Fibroblast of skin of abdomen (primary cell): ENCODE measurements around the gene ANKDD1B.
A peak's percentile ranks its signal among the peaks of the same experiment; 100 is the strongest.
"Not testable (repeated sequence)": the region's sequence is repeated elsewhere in the genome, so short reads cannot be mapped to it uniquely, and the experiment has no call there.

ENCODE experiments used
- DNase-seq: peaks from one replicate; pipeline ENCODE4 v3.0.0-alpha.2; 2013

ANKDD1B gene

GRCh38 chr5:75662061-75662460 lies 50.8 kb downstream of the ANKDD1B start:
- DNase-seq = no peak

DNA sequence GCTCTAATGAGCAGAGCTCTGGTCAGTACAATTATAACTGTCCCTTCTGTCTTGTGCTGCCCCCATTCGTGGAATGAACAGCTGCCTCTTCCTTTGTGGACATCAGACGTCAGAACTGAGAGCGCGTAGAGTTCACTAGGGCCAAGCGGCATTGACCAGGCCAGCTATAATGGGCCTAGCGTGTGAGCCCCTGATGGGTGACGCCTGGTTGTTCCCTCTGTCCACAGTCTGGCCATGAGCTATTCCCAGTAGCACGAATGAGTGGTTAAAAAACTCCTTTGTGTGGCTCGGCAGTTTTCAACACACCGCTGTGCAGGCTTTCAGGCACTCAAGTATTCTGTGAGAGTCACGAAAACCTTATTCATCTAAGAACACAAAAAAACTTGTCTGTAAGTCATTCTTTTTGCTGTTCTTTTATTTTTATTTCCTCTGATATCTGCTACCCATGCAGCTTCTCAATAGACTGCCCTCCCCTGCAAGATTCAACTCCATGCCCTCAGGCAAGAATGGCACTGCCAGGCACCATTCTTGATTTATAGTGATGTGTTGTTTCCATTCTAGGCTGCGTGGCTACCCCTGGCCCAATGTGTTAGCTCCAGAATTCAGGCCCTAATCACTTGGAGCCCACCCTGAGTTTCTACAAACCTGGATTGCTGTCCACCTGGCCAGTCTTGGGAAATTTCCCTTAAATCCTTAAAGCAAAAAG lies 52.5 kb downstream of the ANKDD1B start:
- no peak for DNase-seq

GRCh38 chr5:75664979-75665378 lies 53.7 kb downstream of the ANKDD1B start:
- DNase-seq = no peak

GRCh38 chr5:75666801-75667200 lies 55.5 kb downstream of the ANKDD1B start:
- DNase-seq = peak; percentile 5

- no peak for DNase-seq
These were observed 56.3 kb downstream of the ANKDD1B start for GRCh38 chr5:75667586-75667985.

GRCh38 chr5:75668445-75668844 lies 57.2 kb downstream of the ANKDD1B start:
- DNase-seq = no peak

- no peak for DNase-seq
These were observed 57.9 kb downstream of the ANKDD1B start for GRCh38 chr5:75668977-75669689.

GRCh38 chr5:75670577-75670976 lies 59.3 kb downstream of the ANKDD1B start:
- DNase-seq = no peak

DNA sequence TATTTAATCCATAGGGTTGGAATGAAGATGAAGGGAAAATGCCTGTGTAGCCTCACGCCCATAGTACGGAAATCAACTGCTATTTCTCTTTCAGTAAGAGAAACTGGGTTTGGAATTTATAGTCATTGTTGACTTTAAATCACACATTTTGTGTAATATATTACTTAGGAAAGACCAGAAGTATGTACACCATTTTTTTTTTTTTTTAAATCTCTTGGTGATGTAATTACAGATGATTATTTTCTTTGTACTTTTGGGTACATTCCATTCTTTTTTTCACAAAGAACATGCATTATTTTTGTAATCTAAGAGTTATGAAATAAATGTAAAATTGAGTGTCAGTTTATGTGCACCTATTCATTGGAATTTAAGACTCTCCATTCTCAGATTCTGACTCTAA lies 60.3 kb downstream of the ANKDD1B start:
- DNase-seq = no peak

DNA sequence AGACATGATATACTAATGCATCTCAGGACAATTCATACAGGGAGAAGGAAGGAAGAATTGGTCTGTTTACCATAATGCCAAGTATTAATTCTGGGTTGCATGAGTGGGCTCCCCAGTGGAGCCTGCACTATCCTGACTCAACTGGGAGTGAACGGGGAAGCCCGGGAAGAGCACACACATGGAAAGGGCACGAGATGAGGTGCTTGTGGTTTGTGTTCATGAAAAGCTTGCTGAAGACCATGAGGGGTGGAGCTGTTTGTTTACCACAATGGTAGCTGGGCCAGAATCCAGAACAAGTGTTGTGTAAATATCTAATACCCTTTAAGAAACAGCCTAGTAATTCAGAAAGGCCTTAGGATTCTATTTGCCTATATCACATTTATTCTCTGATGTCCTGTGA lies 61.4 kb downstream of the ANKDD1B start:
- DNase-seq = no peak

DNA sequence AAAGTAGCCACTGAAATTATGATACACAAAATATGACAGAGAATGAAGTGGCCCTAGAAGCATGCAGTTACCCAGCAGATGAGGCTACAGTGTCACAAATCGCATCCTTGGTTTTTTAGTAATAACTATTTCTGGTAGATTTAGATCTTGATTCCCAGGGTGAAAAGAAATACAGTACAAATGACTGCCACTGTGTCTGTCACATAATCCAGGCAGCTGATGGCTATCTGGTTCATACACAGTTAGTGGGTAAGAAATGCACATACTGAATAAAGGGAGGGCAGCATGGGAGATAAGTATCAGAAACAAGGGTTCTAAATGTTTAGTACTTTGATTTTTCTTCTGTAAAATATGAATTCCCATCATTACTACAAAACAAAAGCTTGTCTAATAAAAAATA lies 64.5 kb downstream of the ANKDD1B start:
- DNase-seq = no peak

DNA sequence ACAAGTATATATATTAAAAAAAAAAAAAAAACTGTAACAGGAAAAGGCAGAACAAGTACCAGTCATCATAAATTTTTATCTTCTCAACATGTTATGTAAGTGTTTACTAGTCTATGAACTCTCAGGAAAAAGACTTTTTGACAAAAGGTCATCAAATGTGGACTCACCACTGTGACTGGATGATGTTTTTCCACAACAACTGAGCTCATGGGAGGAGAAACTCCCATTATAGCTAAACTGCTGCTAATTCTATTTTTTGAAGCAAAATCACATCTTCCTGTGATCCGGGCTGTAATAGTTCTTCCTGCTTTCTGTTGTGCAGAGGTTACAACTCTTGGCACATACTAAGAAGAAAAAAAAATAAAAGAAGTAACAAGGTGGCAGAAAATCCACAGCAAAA lies 66.4 kb downstream of the ANKDD1B start:
- DNase-seq = no peak

DNA sequence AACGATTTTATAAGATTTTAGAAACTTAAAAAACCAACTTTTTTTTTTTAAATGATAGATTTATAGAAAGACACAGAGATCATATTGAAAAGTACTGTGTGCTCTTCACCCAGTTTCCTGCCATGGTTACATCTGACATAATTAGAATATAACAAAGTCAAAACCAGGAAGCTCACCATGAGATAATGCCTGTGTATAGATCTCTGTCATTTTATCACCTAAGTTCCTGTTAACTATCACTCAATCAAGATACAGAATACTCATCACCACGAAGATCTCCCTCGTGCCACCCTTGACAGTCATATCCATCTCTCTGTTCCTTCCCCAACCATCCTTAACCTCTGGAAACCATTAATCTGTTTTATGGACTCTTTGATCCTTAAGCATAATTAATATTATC lies 66.9 kb downstream of the ANKDD1B start:
- DNase-seq = no peak

- DNase-seq = peak; percentile 28
These were observed 70.0 kb downstream of the ANKDD1B start for GRCh38 chr5:75681125-75681830.

DNA sequence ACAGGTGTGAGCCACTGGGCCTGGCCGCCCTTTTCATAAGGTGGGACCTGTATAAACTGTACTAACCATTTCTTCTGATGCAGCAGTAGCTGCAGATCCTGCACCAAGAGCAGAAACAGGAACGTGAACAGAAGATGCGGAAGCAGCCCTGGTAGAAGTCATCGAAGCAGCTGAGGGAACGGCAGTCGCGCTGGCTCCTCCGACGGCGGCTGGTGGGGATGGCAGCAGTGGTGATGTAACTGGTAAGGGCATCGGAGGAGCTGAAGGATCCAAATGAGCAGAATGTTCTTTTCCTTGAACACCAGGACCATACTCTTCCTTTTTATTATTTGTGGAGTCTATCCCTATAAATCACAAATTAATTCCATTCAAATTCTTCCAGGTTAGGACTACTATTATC lies 73.9 kb downstream of the ANKDD1B start:
- no peak for DNase-seq

DNA sequence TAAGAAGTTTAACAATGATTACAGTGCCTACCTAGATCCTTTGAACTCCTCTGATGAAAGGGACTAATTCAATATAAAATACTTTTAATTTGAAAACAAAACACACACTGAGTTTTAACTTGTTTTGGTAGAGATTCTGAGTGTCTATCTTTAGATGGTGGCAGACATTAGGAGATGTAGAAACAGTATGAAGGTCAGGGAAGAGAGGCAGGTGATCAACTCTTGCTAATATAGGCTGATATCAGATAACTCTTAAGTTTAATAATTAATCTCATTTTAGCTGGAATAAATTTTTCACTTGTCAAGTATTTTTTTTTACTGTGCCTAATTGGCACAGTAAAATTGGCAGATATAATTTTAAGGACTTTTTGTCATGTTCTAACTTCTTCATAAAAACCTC lies 75.2 kb downstream of the ANKDD1B start:
- no peak for DNase-seq

DNA sequence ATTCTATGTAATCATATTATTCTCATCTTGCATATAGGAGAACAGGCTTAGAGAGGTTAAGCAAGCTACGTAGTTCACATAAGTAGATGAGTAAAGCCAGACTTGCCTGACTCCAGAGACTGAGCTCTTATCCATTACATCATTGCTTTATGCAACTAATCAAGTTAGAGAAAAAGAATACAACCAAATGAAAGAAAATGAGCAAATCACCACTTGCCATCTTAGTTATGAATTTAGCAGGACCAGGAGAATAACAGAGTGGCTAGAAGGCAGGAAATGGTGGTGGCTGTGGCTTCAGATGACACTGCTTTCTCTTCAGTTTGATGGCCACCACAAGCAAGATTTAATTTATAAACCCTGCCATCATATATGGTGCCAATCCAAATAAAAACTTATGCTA lies 79.4 kb downstream of the ANKDD1B start:
- no peak for DNase-seq

- no peak for DNase-seq
These were observed 83.5 kb downstream of the ANKDD1B start for GRCh38 chr5:75694781-75695180.

GRCh38 chr5:75695472-75696351 lies 84.5 kb downstream of the ANKDD1B start:
- DNase-seq = not testable (repeated sequence)

DNA sequence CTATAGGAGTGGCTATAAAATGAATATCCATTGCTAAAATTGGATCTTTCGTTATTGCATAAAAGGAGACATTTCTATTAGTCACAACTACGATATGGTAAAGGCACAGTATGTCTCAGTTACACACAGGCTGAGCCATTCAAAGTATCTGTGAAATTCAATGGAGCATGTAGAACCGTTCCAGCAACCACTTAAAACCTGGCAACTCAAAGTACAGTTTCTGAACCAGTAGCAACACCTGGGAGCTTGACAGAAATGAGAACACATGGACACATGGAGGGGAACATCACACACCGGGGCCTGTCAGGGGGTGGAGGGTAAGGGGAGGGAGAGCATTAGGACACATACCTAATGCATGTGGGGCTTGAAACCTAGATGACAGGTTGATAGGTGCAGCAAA lies 90.6 kb downstream of the ANKDD1B start:
- no peak for DNase-seq

DNA sequence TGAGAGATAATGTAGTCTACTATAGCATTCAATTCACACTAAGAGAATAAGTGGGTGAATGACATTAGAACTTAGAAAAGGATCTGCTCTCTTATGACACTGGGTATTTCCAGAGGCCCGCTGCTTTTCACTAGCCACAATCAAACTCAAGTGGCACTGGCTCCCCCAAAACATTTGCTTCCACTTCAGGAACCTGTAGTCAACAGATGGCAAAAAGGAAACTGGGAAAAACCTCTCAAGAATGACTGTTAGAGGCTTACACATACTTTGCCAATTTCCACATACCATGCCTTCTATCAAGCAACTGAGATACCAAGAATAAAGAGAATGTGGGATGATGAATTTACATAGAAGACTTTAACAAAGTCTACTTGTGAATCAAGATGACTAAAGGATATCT lies 94.8 kb downstream of the ANKDD1B start:
- DNase-seq = no peak

GRCh38 chr5:75706775-75707174 lies 95.5 kb downstream of the ANKDD1B start:
- no peak for DNase-seq
